T-helper 2 cell treated with Interferon-gamma antibody and Interleukin-4, amounts not matched to agents 5 μg/mL and 100 μg/mL, for 36 hours (primary cell): ENCODE data around the gene TLCD2.
"Not testable (repeated sequence)": the region's sequence is repeated elsewhere in the genome, so short reads cannot be mapped to it uniquely, and the experiment has no call there.

Experiments used
- DNase-seq: peaks from one replicate; pipeline ENCODE4 v3.0.0; 2021; ENCODE audit warnings: low spot score
- H3K27ac Mint-ChIP-seq: one replicate; pipeline ENCODE4 v1.8.0; 2021; ENCODE audit warnings: mild to moderate bottlenecking, mixed read lengths
- H3K27me3 Mint-ChIP-seq: one replicate; pipeline ENCODE4 v1.8.0; 2021; ENCODE audit warnings: low read depth, mixed read lengths
- H3K36me3 Mint-ChIP-seq: one replicate; pipeline ENCODE4 v1.8.0; 2021; ENCODE audit warnings: low read depth, mixed read lengths
- H3K4me1 Mint-ChIP-seq: one replicate; pipeline ENCODE4 v1.8.0; 2021; ENCODE audit warnings: low read depth, mixed read lengths
- H3K4me3 Mint-ChIP-seq: one replicate; pipeline ENCODE4 v1.8.0; 2022; ENCODE audit warnings: mild to moderate bottlenecking, moderate library complexity, mixed read lengths
- H3K9me3 Mint-ChIP-seq: one replicate; pipeline ENCODE4 v1.8.0; 2021; ENCODE audit warnings: mixed read lengths

The TLCD2 gene

GRCh38 chr17:1699891-1700290 is 10.3 kb downstream of the TLCD2 start:
- H3K4me1 Mint-ChIP-seq, H3K27me3 Mint-ChIP-seq, H3K27ac Mint-ChIP-seq, DNase-seq, H3K36me3 Mint-ChIP-seq, H3K4me3 Mint-ChIP-seq, H3K9me3 Mint-ChIP-seq: not testable (repeated sequence)

DNA sequence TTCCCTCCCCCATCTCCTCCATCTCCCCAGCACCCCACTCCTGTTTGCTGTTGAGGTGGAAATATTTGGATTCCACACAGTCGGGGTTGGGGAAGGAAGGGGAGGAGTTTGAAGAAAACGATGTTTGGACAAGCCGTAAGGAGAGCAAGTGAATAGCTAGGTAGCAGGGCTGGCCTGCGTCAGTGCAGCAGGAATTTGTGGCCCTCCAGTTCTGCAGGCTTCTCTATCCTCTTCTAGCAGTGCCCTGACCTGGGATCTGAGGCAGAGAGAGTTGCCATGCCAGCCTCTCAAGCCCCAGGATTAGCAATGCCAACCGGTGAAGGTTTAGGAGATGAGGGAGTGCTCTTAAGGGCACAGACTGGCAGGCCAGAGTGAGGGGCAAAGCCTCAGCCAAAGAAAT is 12.5 kb downstream of the TLCD2 start:
- DNase-seq = no peak
- Mint-ChIP-seq H3K4me1 (no peaks in the 10 kb centered on the region), H3K36me3 (no peaks in the 10 kb centered on the region), H3K27ac (no peak overlapping the region), H3K9me3 (no peaks in the 10 kb centered on the region), H3K4me3 (no peak overlapping the region), H3K27me3 (peaks cover 3% of the 10 kb centered on the region)

GRCh38 chr17:1695365-1695764 is 14.8 kb downstream of the TLCD2 start:
- Mint-ChIP-seq H3K27me3 (peaks cover 5% of the 10 kb centered on the region), H3K9me3 (no peaks in the 10 kb centered on the region), H3K4me1 (peaks cover 3% of the 10 kb centered on the region), H3K27ac (no peak overlapping the region), H3K4me3 (no peak overlapping the region), H3K36me3 (no peaks in the 10 kb centered on the region)
- no peak for DNase-seq

GRCh38 chr17:1693339-1693738 is 16.8 kb downstream of the TLCD2 start:
- H3K36me3 Mint-ChIP-seq = no peaks in the 10 kb centered on the region
- no peak overlapping the region for H3K27ac Mint-ChIP-seq
- H3K27me3 Mint-ChIP-seq = peaks cover 5% of the 10 kb centered on the region
- no peak overlapping the region for H3K4me3 Mint-ChIP-seq
- peaks cover 3% of the 10 kb centered on the region for H3K4me1 Mint-ChIP-seq
- DNase-seq = no peak
- H3K9me3 Mint-ChIP-seq = no peaks in the 10 kb centered on the region

DNA sequence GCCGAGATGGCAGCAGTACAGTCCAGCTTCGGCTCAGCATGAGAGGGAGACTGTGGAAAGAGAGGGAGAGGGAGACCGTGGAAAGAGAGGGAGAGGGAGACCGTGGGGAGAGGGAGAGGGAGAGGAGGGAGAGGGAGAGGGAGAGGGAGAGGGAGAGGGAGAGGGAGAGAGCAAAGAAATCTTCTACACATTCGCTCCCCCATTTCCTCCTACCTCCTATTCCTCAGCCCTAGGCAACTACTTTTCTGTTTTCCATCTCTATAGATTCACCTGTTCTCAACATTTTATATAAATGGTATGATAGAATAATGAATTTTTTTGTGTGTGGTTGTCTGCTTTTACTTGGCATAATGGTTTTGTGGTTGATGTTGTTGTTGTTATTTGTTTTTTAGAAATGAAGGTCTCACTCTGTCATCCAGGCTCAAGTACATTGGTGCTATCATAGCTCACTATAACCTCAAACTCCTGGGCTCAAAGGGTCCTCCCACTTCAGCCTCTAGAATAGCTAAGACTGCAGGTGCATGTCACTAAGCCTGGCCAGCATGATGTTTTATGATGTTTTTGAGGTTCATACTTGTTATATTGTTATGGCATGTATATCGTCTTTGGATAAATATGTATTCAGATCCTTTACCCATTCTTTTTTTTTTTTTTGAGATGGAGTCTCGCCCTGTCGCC is 19.5 kb downstream of the TLCD2 start:
- Mint-ChIP-seq H3K9me3 (no peaks in the 10 kb centered on the region), H3K27me3 (peaks cover 5% of the 10 kb centered on the region), H3K4me1 (peaks cover 3% of the 10 kb centered on the region), H3K27ac (no peak overlapping the region), H3K36me3 (no peaks in the 10 kb centered on the region), H3K4me3 (no peak overlapping the region)
- DNase-seq = no peak

DNA sequence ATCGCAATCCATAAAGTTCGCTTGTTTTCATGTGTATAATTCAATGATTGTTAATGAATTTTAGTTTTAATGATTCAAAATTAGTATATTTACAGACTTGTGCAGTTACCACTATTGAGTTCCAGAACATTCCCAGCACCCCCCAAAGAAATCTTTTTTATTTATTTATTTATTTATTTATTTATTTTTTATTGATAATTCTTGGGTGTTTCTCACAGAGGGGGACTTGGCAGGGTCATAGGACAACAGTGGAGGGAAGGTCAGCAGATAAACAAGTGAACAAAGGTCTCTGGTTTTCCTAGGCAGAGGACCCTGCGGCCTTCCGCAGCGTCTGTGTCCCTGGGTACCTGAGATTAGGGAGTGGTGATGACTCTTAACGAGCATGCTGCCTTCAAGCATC is 21.8 kb downstream of the TLCD2 start:
- not testable (repeated sequence) for H3K27me3 Mint-ChIP-seq, H3K4me3 Mint-ChIP-seq, DNase-seq, H3K9me3 Mint-ChIP-seq, H3K27ac Mint-ChIP-seq
- H3K36me3 Mint-ChIP-seq = peaks cover 11% of the 10 kb centered on the region
- peaks cover 15% of the 10 kb centered on the region for H3K4me1 Mint-ChIP-seq

- Mint-ChIP-seq H3K36me3 (peaks cover 31% of the 10 kb centered on the region), H3K4me1 (peaks cover 27% of the 10 kb centered on the region), H3K4me3 (peak overlapping the region; percentile 27), H3K27ac (peak overlapping the region; percentile 11), H3K27me3 (no peaks in the 10 kb centered on the region), H3K9me3 (no peaks in the 10 kb centered on the region)
- DNase-seq = no peak
These were observed 24.1 kb downstream of the TLCD2 start for GRCh38 chr17:1686086-1686485.

DNA sequence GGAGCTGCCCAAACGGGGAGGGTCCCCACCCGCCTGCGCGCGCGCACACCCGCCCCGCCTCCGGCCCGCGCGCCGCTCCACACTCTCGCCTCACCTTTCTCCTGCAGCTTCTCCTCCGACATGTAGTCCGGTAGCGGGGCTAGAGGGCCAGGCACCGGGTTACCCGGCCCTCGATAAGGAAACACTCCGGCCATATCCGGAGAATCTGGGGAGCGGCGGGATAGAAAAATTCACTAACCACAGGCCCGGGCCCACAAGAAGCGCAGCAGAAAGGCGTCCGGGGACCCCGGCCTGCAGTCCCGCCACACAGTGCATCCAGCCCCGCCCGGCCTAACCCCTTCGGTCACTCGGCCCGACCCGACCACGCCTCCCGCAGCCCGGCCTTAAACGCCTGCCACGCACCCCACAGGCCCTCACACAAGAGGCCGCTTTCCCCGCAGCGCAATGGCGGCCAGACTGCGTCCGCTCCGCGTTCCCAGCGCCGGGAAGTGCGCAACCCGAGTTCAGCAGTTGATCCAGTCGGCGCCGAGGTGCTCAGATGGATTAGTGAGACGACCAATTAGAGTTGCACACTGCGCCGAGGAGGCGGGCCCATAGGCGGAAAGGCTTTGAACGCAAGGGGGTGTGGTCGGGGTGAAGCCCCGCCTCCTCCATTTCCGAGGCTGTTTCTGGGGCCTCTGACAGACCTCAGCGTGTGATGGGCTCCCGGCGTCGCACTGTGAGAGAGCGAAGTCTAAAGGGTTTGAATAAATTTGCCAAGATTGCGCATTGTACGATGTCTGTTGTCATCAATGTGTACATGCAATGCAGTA is 25.6 kb downstream of the TLCD2 start, which contains the start of gene PRPF8:
Gene PRPF8, minus strand, starts transcription at position 490 of the 812 bp plus-strand sequence. Its CDS starts 296 bp downstream, at position 194.
- DNase-seq = peak; percentile 98
- peak within 1 kb of the TSS; percentile 96 for H3K27ac Mint-ChIP-seq
- H3K27me3 Mint-ChIP-seq = no peaks in the 10 kb centered on the region
- H3K4me3 Mint-ChIP-seq = peak within 1 kb of the TSS; percentile 99
- peaks cover 46% of the 10 kb centered on the region for H3K36me3 Mint-ChIP-seq
- H3K4me1 Mint-ChIP-seq = peaks cover 24% of the 10 kb centered on the region
- H3K9me3 Mint-ChIP-seq = no peaks in the 10 kb centered on the region

GRCh38 chr17:1683459-1683858 is 26.7 kb downstream of the TLCD2 start:
- H3K27ac Mint-ChIP-seq = peak overlapping the region; percentile 96
- no peaks in the 10 kb centered on the region for H3K27me3 Mint-ChIP-seq
- peaks cover 57% of the 10 kb centered on the region for H3K36me3 Mint-ChIP-seq
- H3K4me1 Mint-ChIP-seq = peaks cover 24% of the 10 kb centered on the region
- H3K4me3 Mint-ChIP-seq = peak overlapping the region; percentile 99
- H3K9me3 Mint-ChIP-seq = no peaks in the 10 kb centered on the region
- DNase-seq = no peak

GRCh38 chr17:1676401-1676800 is 33.8 kb downstream of the TLCD2 start:
- Mint-ChIP-seq H3K27ac (no peak overlapping the region), H3K9me3 (no peaks in the 10 kb centered on the region), H3K36me3 (peaks cover 81% of the 10 kb centered on the region), H3K4me3 (no peak overlapping the region), H3K4me1 (peaks cover 2% of the 10 kb centered on the region), H3K27me3 (no peaks in the 10 kb centered on the region)
- DNase-seq = no peak

DNA sequence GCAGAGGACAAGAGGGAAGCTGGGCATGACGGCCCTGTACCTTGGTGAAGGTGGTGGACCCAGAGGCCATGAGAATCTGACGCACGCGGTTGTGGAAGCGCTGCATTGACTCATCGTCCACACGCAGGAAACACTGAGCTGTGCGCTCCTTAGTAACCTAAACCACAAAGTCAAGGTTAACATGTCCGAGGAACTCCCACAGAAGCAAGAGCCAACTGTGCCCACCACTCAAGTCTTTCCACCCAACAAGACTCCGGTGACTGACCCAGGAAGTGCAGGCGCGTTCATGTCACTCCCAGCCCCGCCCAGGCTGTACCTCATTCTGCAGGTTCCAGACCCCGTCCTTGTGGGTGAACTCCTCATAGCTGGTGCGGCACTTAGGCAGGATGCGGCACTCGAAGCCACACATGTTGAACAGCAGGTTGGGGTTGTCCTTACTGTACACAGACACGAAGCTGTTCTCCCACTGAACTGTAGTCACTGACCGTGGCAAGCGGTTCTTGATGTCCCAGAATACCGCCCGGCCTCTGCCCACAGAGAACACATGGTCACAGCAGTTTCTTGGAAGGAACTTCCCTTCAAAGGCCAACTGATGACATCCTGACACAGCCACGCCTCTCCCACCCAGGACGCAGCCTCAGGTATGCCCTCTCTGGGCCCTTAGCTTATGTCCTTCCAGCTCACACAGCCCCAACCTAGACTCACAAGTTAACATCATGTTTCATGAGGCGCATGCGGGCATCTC is 37.0 kb downstream of the TLCD2 start:
- DNase-seq = no peak
- Mint-ChIP-seq H3K36me3 (peaks cover 73% of the 10 kb centered on the region), H3K27ac (no peak overlapping the region), H3K4me3 (no peak overlapping the region), H3K27me3 (no peaks in the 10 kb centered on the region), H3K4me1 (peaks cover 10% of the 10 kb centered on the region), H3K9me3 (no peaks in the 10 kb centered on the region)

DNA sequence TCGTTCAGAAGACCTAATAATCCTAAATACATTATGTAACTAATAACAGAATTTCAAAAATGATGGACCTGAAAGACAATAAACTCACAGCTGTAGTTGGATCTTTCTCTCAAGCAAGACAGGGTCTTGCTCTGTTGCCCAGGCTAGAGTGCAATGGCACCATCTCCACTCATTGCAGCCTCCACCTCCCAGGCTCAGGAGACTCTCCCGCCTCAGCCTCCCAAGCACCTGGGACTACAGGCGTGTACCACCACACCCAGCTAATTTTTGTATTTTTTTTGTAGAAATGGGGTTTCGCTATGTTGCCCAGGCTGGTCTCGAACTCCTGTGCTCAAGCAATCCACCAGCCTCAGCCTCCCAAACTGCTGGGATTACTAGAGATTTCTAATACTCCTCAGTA is 46.2 kb downstream of the TLCD2 start:
- H3K9me3 Mint-ChIP-seq, DNase-seq, H3K4me1 Mint-ChIP-seq, H3K27me3 Mint-ChIP-seq, H3K4me3 Mint-ChIP-seq, H3K27ac Mint-ChIP-seq: not testable (repeated sequence)
- H3K36me3 Mint-ChIP-seq = peaks cover 60% of the 10 kb centered on the region

- H3K9me3 Mint-ChIP-seq = no peaks in the 10 kb centered on the region
- H3K27ac Mint-ChIP-seq = no peak overlapping the region
- no peak for DNase-seq
- no peak overlapping the region for H3K4me3 Mint-ChIP-seq
- H3K4me1 Mint-ChIP-seq = no peaks in the 10 kb centered on the region
- peaks cover 65% of the 10 kb centered on the region for H3K36me3 Mint-ChIP-seq
- no peaks in the 10 kb centered on the region for H3K27me3 Mint-ChIP-seq
These were observed 49.1 kb downstream of the TLCD2 start for GRCh38 chr17:1661045-1661444.

DNA sequence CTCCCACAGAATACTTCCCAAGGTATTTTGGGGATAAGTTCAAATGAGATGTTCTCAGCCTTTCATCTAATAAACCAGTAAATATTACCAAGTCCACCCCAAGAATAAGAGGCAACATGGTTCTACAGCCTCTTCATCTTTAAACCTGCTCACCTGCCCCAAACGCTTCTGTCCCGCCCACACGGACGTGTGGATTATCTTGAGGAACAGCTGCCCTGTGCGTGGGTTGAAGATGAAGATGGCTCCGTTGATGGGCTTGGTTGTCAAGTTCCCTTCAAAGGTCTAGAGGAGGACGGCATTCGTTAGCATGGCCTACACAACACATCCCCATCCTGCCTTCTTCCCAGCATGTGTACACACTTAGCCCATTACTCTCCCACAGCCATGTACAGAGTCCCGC is 52.1 kb downstream of the TLCD2 start:
- Mint-ChIP-seq H3K4me1 (no peaks in the 10 kb centered on the region), H3K36me3 (peaks cover 80% of the 10 kb centered on the region), H3K27me3 (no peaks in the 10 kb centered on the region), H3K9me3 (no peaks in the 10 kb centered on the region), H3K4me3 (no peak overlapping the region), H3K27ac (no peak overlapping the region)
- no peak for DNase-seq
